T-helper 1 cell (primary cell): ENCODE data around the gene ALG9.
A peak's percentile ranks its signal among the peaks of the same experiment; 100 is the strongest.
"Not testable (repeated sequence)": the region's sequence is repeated elsewhere in the genome, so short reads cannot be mapped to it uniquely, and the experiment has no call there.

ENCODE experiments used
- DNase-seq, 5 donors: peaks; one replicate each; pipeline ENCODE4 v3.0.0-alpha.2; 2012 to 2020

The ALG9 gene

GRCh38 chr11:111793863-111794262 is 77.5 kb downstream of the ALG9 start:
- DNase-seq = no peak

- DNase-seq = no peak
Measured at GRCh38 chr11:111792955-111793500, 78.4 kb downstream of the ALG9 start.

GRCh38 chr11:111792314-111792713 is 79.1 kb downstream of the ALG9 start:
- DNase-seq = no peak

- no peak for DNase-seq
Measured at GRCh38 chr11:111788464-111788863, 82.9 kb downstream of the ALG9 start.

- no peak for DNase-seq
Measured at GRCh38 chr11:111788051-111788450, 83.3 kb downstream of the ALG9 start.

- DNase-seq = no peak
Measured at GRCh38 chr11:111785886-111786412, 85.4 kb downstream of the ALG9 start.

- no peak for DNase-seq
Measured at GRCh38 chr11:111785076-111785475, 86.3 kb downstream of the ALG9 start.

- DNase-seq = not testable (repeated sequence)
Measured at GRCh38 chr11:111784311-111784710, 87.1 kb downstream of the ALG9 start.

- no peak for DNase-seq
Measured at GRCh38 chr11:111782109-111782741, 89.2 kb downstream of the ALG9 start.

- no peak for DNase-seq
Measured at GRCh38 chr11:111779118-111779517, 92.3 kb downstream of the ALG9 start.

- DNase-seq = no peak
Measured at GRCh38 chr11:111778047-111778558, 93.3 kb downstream of the ALG9 start.

- DNase-seq = peak in 3 of 5 donors; percentile 20 to 69 (median 22)
Measured at GRCh38 chr11:111777094-111778046, 94.0 kb downstream of the ALG9 start.

GRCh38 chr11:111776398-111777093 is 94.8 kb downstream of the ALG9 start:
- no peak for DNase-seq

GRCh38 chr11:111774955-111775710 is 96.2 kb downstream of the ALG9 start:
- DNase-seq = no peak

- no peak for DNase-seq
Measured at GRCh38 chr11:111772535-111772934, 98.8 kb downstream of the ALG9 start.

GRCh38 chr11:111771205-111771604 is 100.2 kb downstream of the ALG9 start:
- DNase-seq = not testable (repeated sequence)

GRCh38 chr11:111770581-111771134 is 100.7 kb downstream of the ALG9 start:
- no peak for DNase-seq

- DNase-seq = no peak
Measured at GRCh38 chr11:111766834-111767142, 104.6 kb downstream of the ALG9 start.

GRCh38 chr11:111765984-111766833 is 105.2 kb downstream of the ALG9 start, which contains the start of gene PPP2R1B:
PPP2R1B (minus strand) TSS chr11:111766389; CDS start chr11:111766361, 28 bp downstream.
- DNase-seq = peak; percentile 45 to 68 (median 65)

- no peak for DNase-seq
Measured at GRCh38 chr11:111765320-111765983, 105.9 kb downstream of the ALG9 start.
